GM21360 (cell line): ENCODE measurements around the gene LALBA.
"Not testable (repeated sequence)": the region's sequence is repeated elsewhere in the genome, so short reads cannot be mapped to it uniquely, and the experiment has no call there.

ENCODE experiments used
- ATAC-seq: cut with Tn5 transposase; IDR thresholded peaks from one replicate; pipeline ENCODE4 v1.9.1; 2021; ENCODE audit warnings: mild to moderate bottlenecking, moderate library complexity; ENCODE audit not compliant: unreplicated experiment

The LALBA gene

GRCh38 chr12:48532601-48533000, 37.2 kb downstream of the LALBA start:
- ATAC-seq: no peak

- no peak for ATAC-seq
Measured at GRCh38 chr12:48527891-48528670, 41.8 kb downstream of the LALBA start.

- ATAC-seq: no peak
Measured at GRCh38 chr12:48525332-48525731, 44.5 kb downstream of the LALBA start, which contains the start of gene OR8S1. OR8S1 (plus strand) TSS chr12:48525632; CDS start chr12:48525632, 0 bp downstream.

- ATAC-seq: not testable (repeated sequence)
Measured at GRCh38 chr12:48520381-48520780, 49.5 kb downstream of the LALBA start.
